Smooth muscle cell (in vitro differentiated cells): ENCODE results near the gene KLF7. TPM values are rescaled to one million over a fixed set of nuclear protein-coding genes. Genes with fewer than 3 reads are reported as not detected.

Experiments
- DNase-seq: peaks from one replicate; lab custom pipeline; 2025; ENCODE audit not compliant: unreplicated experiment; lab: John Stamatoyannopoulos, UW
- H2AFZ ChIP-seq: fragments of 200-600 bp; sonication (generic); 2 replicates; pipeline ENCODE4 v1.6.0; 2016; ENCODE audit warnings: antibody characterized with exemption, low read depth, mild to moderate bottlenecking
- H3F3A ChIP-seq: fragments of 200-600 bp; sonication (generic); 2 replicates; pipeline ENCODE4 v1.6.0; 2017; ENCODE audit warnings: antibody characterized with exemption, low read depth
- H3K27ac ChIP-seq: fragments of 200-600 bp; sonication (generic); 2 replicates; pipeline ENCODE4 v1.5.1; 2016; ENCODE audit warnings: low read depth, mild to moderate bottlenecking
- H3K27me3 ChIP-seq: fragments of 200-600 bp; sonication (generic); 2 replicates; pipeline ENCODE4 v1.6.1; 2016; ENCODE audit warnings: low read depth, mild to moderate bottlenecking
- H3K36me3 ChIP-seq: fragments of 200-600 bp; sonication (generic); 2 replicates; pipeline ENCODE4 v1.5.1; 2016; ENCODE audit warnings: low read depth
- H3K4me1 ChIP-seq: fragments of 200-600 bp; sonication (generic); 2 replicates; pipeline ENCODE4 v1.5.1; 2016; ENCODE audit warnings: low read depth
- H3K4me2 ChIP-seq: fragments of 200-600 bp; sonication (generic); 2 replicates; pipeline ENCODE4 v1.6.0; 2016; ENCODE audit warnings: mild to moderate bottlenecking
- H3K4me3 ChIP-seq: fragments of 200-600 bp; sonication (generic); 2 replicates; pipeline ENCODE4 v1.5.1; 2016; ENCODE audit warnings: mild to moderate bottlenecking
- H3K79me2 ChIP-seq: fragments of 200-600 bp; sonication (generic); 2 replicates; pipeline ENCODE4 v1.6.0; 2016; ENCODE audit warnings: low read depth, mild to moderate bottlenecking
- H3K9ac ChIP-seq: fragments of 200-600 bp; sonication (generic); 2 replicates; pipeline ENCODE4 v1.6.0; 2016; ENCODE audit warnings: low read depth
- H3K9me3 ChIP-seq: fragments of 200-600 bp; sonication (generic); replicated peaks from 2 replicates; pipeline ENCODE4 v1.5.1; 2016; ENCODE audit warnings: low read depth
- H4K20me1 ChIP-seq: fragments of 200-600 bp; sonication (generic); 2 replicates; pipeline ENCODE4 v1.6.0; 2016; ENCODE audit warnings: low read depth
- CTCF ChIP-seq: fragments of 200-600 bp; sonication (generic); IDR thresholded peaks from 2 replicates; pipeline ENCODE4 v1.5.1; 2017; ENCODE audit warnings: borderline replicate concordance, mild to moderate bottlenecking, antibody characterized with exemption; ENCODE audit not compliant: insufficient read depth, poor library complexity, severe bottlenecking
- WGBS: methylation state at CpG from one replicate; pipeline ENCODE4 v1.1.7; 2016; ENCODE audit warnings: low lambda C conversion rate; 5-methylcytosine and 5-hydroxymethylcytosine counted together
- polyA plus RNA-seq: library from polyadenylated mRNA; unstranded; fragments of >200 nt; fragmentation: Nextera tagmentation; extraction: Ambion mirVana; gene quantifications from 2 replicates; pipeline ENCODE4 v1.2.1, GENCODE V29; 2016
- total RNA-seq: library from RNA; depleted of rRNA; stranded (reverse); fragments of >200 nt; gene quantifications from 2 replicates; pipeline ENCODE4 v1.2.3, GENCODE V29; 2014

The KLF7 gene
- total and polyA plus RNA-seq, 2 experiments from 2014 or later = 12.7 to 27.6 TPM

DNA sequence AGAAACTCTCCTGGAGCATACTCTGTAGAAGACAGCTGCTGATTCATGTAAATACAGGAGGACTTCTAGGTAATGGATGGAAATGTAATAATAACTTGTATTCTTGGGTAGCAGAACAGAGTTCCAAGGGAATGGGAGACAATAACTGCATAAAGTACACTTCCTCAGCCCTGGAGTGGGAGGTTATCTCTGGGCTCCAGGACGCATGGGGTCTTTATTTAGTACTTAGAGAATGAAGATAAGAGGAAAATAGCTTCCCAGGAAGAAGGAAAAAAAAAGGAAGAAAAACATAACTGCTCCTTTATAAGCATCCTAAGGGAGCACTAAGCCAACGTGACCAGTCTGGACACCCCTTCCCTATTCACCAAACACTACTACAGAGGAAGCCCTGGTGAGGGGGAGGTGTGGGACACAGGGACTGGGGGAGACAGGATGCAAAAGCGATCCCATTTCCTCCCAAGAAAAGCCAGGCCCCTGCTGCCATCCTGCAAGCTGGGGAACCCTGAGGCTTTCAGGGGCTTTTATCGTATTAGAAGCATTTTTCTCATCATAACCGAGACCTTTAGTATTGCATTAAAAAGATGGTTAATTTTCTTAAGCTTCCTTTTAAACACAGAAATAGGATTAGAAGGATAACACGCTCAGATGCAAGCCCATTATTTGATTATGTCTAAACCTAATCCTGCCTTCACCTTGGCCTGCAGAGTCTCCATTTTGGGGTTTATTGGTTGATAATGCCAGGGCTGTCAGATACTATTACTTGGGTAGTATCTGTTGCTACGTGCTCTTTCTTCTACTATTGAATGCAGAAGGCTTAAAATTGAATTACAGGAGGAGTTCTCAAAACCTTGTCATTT lies 78.5 kb downstream of the KLF7 start:
- Histone ChIP-seq H3F3A (peaks cover 4% of the 10 kb centered on the region), H4K20me1 (peaks cover 95% of the 10 kb centered on the region), H3K79me2 (peaks cover 23% of the 10 kb centered on the region), H3K4me2 (no peak overlapping the region), H3K27me3 (no peaks in the 10 kb centered on the region), H3K9me3 (no peaks in the 10 kb centered on the region), H3K4me1 (no peaks in the 10 kb centered on the region), H3K4me3 (no peak overlapping the region), H3K36me3 (peaks cover 7% of the 10 kb centered on the region), H3K9ac (no peak overlapping the region), H2AFZ (no peak overlapping the region), H3K27ac (no peak overlapping the region)
- no peak for TF ChIP-seq CTCF
- no peak for DNase-seq
- WGBS = 83% methylated on average over 7 of the region's 7 CpGs

DNA sequence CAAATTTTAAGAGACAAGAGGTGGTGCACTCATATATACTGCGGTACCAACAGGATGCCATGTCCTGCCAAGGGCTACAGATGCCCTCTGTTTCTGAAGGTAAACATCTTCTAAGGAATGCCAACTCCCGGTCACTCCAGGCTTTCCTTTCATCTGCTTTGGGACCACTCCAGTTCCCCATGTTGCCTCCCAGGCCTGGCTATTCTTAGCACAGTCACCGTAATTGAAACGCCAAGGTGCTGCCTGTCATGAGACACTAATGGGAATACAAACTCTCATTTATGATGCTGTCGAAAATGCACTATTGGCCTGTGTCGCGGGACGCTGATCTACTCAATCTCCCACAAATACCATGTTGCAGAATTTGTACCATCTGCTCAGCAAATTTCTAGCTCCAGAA lies 79.6 kb downstream of the KLF7 start:
- Histone ChIP-seq H3K27me3 (no peaks in the 10 kb centered on the region), H3K36me3 (peaks cover 7% of the 10 kb centered on the region), H4K20me1 (peaks cover 91% of the 10 kb centered on the region), H3F3A (peaks cover 4% of the 10 kb centered on the region), H2AFZ (no peak overlapping the region), H3K79me2 (peaks cover 13% of the 10 kb centered on the region), H3K4me2 (no peak overlapping the region), H3K27ac (no peak overlapping the region), H3K9me3 (no peaks in the 10 kb centered on the region), H3K4me3 (no peak overlapping the region), H3K4me1 (no peaks in the 10 kb centered on the region), H3K9ac (no peak overlapping the region)
- no peak for DNase-seq
- no peak for TF ChIP-seq CTCF
- 97% methylated on average over 8 of the region's 8 CpGs for WGBS

DNA sequence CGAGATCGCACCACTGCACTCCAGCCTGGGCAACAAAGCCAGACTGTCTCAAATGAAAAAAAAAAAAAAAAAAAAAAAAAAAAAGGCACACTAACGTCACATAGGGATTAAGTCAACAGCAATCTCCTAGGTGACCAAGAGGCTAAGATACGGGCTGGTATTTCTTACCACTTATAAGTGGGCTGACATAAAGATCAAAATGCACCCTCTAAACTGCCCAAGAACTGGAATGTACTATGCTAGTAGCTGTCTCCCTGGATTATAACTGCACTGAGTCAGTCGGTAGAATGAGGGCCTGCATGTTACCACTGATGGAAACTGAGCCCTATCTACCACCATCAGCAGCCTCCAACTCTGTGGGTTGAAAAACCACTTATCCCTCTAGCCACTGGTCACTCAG lies 80.6 kb downstream of the KLF7 start:
- H3K27ac ChIP-seq = no peak overlapping the region
- TF ChIP-seq CTCF = no peak
- DNase-seq = no peak
- H3K4me2 ChIP-seq = no peak overlapping the region
- no peak overlapping the region for H2AFZ ChIP-seq
- H3K27me3 ChIP-seq = no peaks in the 10 kb centered on the region
- H4K20me1 ChIP-seq = peaks cover 81% of the 10 kb centered on the region
- no peaks in the 10 kb centered on the region for H3K4me1 ChIP-seq
- H3K9me3 ChIP-seq = no peaks in the 10 kb centered on the region
- no peak overlapping the region for H3K4me3 ChIP-seq
- peaks cover 14% of the 10 kb centered on the region for H3K36me3 ChIP-seq
- peaks cover 5% of the 10 kb centered on the region for H3K79me2 ChIP-seq
- peaks cover 4% of the 10 kb centered on the region for H3F3A ChIP-seq
- WGBS = 72% methylated on average over 5 of the region's 5 CpGs
- H3K9ac ChIP-seq = no peak overlapping the region
